Endodermal cell (in vitro differentiated cells): ENCODE results near the gene NEDD9. TPM values are rescaled to one million over a fixed set of nuclear protein-coding genes. Genes with fewer than 3 reads are reported as not detected.

ENCODE experiments used
- DNase-seq: peaks from one replicate; pipeline ENCODE4 v3.0.0-alpha.2; 2017
- H3K27ac ChIP-seq: 2 replicates; pipeline ENCODE4 v1.5.1; 2013; ENCODE audit warnings: mild to moderate bottlenecking, low read depth, low read length, moderate library complexity
- H3K27me3 ChIP-seq: 2 replicates; pipeline ENCODE4 v1.6.1; 2013; ENCODE audit warnings: mild to moderate bottlenecking, low read length, moderate library complexity; ENCODE audit not compliant: insufficient read depth, control insufficient read depth, poor library complexity, severe bottlenecking
- H3K36me3 ChIP-seq: 2 replicates; pipeline ENCODE4 v1.7.0; 2013; ENCODE audit warnings: mild to moderate bottlenecking, low read length, moderate library complexity; ENCODE audit not compliant: control insufficient read depth, insufficient read depth
- H3K4me1 ChIP-seq: one replicate; pipeline ENCODE4 v1.7.0; 2013; ENCODE audit warnings: low read length; ENCODE audit not compliant: control insufficient read depth, insufficient read depth
- H3K4me3 ChIP-seq: 2 replicates; pipeline ENCODE4 v1.5.1; 2013; ENCODE audit warnings: mild to moderate bottlenecking, low read length, moderate library complexity
- H3K9ac ChIP-seq: 2 replicates; pipeline ENCODE4 v1.6.1; 2013; ENCODE audit warnings: mild to moderate bottlenecking, low read length, moderate library complexity; ENCODE audit not compliant: poor library complexity, severe bottlenecking; ENCODE audit errors: extremely low read depth
- H3K9me3 ChIP-seq: 2 replicates; pipeline ENCODE4 v1.6.1; 2013; ENCODE audit warnings: mild to moderate bottlenecking, low read length, moderate library complexity; ENCODE audit not compliant: control insufficient read depth
- H3K27ac Mint-ChIP-seq: 2 replicates; pipeline ENCODE4 v1.8.0; 2020; ENCODE audit warnings: mixed read lengths
- H3K27me3 Mint-ChIP-seq: 2 replicates; pipeline ENCODE4 v1.8.0; 2021; ENCODE audit warnings: mild to moderate bottlenecking, mixed read lengths; ENCODE audit not compliant: insufficient read depth
- H3K36me3 Mint-ChIP-seq: 2 replicates; pipeline ENCODE4 v1.8.0; 2020; ENCODE audit warnings: low read depth, mixed read lengths
- H3K4me1 Mint-ChIP-seq: 2 replicates; pipeline ENCODE4 v1.8.0; 2020; ENCODE audit warnings: mixed read lengths
- H3K4me3 Mint-ChIP-seq: 2 replicates; pipeline ENCODE4 v1.8.0; 2020; ENCODE audit warnings: mild to moderate bottlenecking, moderate library complexity, mixed read lengths
- H3K9me3 Mint-ChIP-seq: 2 replicates; pipeline ENCODE4 v1.8.0; 2020; ENCODE audit warnings: mild to moderate bottlenecking, mixed read lengths
- WGBS, 2 experiments: methylation state at CpG; one replicate each; pipeline versions ENCODE4 v1.1.5 to v1.1.7; 2013; ENCODE audit warnings: missing lambda C conversion rate in 2 of 2, mixed read lengths in 1 of 2; ENCODE audit not compliant: insufficient coverage in 1 of 2, insufficient read length in 1 of 2; 5-methylcytosine and 5-hydroxymethylcytosine counted together
- total RNA-seq, 2 donors: library from RNA; stranded (reverse); fragmentation: NEBNext Ultra II Directional in 1 of 2; extraction: Animal tissue kit (Norgen Biotek cat#: 25700) in 1 of 2; gene quantifications; 2 replicates in 1 of 2; 3 replicates in 1 of 2; pipeline ENCODE4 v1.2.1, GENCODE V29; 2021
- TF ChIP-seq, protein P1 (sequence below): fragments of 200-600 bp; sonication (generic); conservative IDR thresholded peaks from 2 replicates; pipeline ENCODE4 v1.5.0; 2021; ENCODE audit warnings: antibody characterized with exemption, mild to moderate bottlenecking

NEDD9 gene
- total RNA-seq, 2 donors from 2014 or later: 1.7 to 7.4 TPM

DNA sequence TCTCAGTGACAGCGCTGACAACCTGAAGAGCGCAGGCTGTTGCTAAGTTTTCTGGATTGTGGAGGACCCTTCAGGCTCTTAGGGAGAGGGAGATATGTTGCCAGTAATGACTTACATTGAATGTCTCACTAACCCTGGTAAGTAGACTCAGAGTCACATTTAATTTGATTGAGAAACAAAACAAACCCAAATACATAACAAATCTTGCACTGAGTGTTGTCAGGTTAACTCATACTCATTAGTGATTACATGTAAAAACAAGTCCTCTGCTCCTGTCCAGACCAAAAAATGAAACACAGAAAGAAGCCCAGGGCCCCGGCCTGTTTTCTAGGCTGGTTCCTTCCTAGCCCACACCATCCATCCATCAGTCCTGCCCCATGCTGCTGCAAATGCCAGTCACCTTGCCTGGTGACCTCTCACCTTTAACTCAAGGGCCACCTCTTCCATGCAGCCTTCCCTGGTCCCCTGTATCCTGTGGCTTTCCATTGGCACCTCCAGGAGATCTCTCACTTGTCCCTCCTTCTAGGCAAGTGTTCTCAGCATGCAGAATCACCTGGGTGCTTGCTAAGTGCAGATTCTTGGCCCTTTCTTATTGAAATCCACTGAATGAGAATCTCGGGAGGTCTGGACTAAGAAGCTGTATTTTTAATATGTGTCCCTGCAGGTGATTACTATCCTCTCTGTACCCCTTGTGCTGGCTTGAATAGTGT is 86.2 kb downstream of the NEDD9 start:
- no peaks in the 10 kb centered on the region for H3K27me3 Mint-ChIP-seq
- WGBS, 2 experiments: 89 to 100% methylated on average over 3 to 4 of the region's 4 CpGs
- no peaks in the 10 kb centered on the region for H3K9me3 ChIP-seq
- H3K27me3 ChIP-seq: no peaks in the 10 kb centered on the region
- TF ChIP-seq, protein P1, sequence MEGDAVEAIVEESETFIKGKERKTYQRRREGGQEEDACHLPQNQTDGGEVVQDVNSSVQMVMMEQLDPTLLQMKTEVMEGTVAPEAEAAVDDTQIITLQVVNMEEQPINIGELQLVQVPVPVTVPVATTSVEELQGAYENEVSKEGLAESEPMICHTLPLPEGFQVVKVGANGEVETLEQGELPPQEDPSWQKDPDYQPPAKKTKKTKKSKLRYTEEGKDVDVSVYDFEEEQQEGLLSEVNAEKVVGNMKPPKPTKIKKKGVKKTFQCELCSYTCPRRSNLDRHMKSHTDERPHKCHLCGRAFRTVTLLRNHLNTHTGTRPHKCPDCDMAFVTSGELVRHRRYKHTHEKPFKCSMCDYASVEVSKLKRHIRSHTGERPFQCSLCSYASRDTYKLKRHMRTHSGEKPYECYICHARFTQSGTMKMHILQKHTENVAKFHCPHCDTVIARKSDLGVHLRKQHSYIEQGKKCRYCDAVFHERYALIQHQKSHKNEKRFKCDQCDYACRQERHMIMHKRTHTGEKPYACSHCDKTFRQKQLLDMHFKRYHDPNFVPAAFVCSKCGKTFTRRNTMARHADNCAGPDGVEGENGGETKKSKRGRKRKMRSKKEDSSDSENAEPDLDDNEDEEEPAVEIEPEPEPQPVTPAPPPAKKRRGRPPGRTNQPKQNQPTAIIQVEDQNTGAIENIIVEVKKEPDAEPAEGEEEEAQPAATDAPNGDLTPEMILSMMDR: no peak
- DNase-seq: peak; percentile 77
- no peak overlapping the region for H3K27ac Mint-ChIP-seq
- peaks cover 15% of the 10 kb centered on the region for H3K4me1 Mint-ChIP-seq
- no peak overlapping the region for H3K27ac ChIP-seq
- no peaks in the 10 kb centered on the region for H3K9me3 Mint-ChIP-seq
- H3K36me3 ChIP-seq: no peaks in the 10 kb centered on the region
- H3K9ac ChIP-seq: no peak overlapping the region
- peaks cover 3% of the 10 kb centered on the region for H3K4me1 ChIP-seq
- no peaks in the 10 kb centered on the region for H3K36me3 Mint-ChIP-seq
- H3K4me3 Mint-ChIP-seq: no peak overlapping the region
- H3K4me3 ChIP-seq: no peak overlapping the region

DNA sequence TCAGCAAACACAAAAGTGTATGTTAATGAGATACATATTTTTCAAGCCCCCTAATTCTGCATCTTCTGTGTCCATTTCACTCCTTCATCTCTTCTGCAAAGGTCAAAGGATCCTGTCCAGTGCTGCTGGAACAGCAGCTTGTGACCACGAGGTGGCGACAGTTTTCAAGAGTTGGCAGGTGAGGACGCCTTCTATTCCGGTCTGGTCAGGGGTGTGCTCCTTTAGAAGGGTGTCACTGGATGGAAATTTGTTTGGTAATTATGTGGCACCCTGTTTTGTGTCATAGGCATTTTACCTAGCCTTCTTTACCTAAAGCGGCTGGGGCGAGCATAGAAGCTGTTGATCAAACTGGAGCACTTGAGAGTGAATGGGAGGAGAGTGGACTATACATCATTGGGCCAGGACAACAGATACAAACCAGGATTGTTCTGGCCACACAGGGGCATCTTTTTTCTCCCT is 88.0 kb downstream of the NEDD9 start:
- no peaks in the 10 kb centered on the region for H3K9me3 ChIP-seq
- DNase-seq: peak; percentile 92
- no peak overlapping the region for H3K4me3 ChIP-seq
- Mint-ChIP-seq H3K9me3 (no peaks in the 10 kb centered on the region), H3K27me3 (no peaks in the 10 kb centered on the region), H3K4me3 (no peak overlapping the region), H3K27ac (no peak overlapping the region), H3K36me3 (no peaks in the 10 kb centered on the region), H3K4me1 (peaks cover 11% of the 10 kb centered on the region)
- H3K4me1 ChIP-seq: no peaks in the 10 kb centered on the region
- WGBS, 2 experiments: 35 to 38% methylated on average over 5 to 6 of the region's 6 CpGs
- H3K36me3 ChIP-seq: no peaks in the 10 kb centered on the region
- H3K27me3 ChIP-seq: no peaks in the 10 kb centered on the region
- TF ChIP-seq, protein P1: peak; percentile 96
- H3K9ac ChIP-seq: no peak overlapping the region
- H3K27ac ChIP-seq: no peak overlapping the region

DNA sequence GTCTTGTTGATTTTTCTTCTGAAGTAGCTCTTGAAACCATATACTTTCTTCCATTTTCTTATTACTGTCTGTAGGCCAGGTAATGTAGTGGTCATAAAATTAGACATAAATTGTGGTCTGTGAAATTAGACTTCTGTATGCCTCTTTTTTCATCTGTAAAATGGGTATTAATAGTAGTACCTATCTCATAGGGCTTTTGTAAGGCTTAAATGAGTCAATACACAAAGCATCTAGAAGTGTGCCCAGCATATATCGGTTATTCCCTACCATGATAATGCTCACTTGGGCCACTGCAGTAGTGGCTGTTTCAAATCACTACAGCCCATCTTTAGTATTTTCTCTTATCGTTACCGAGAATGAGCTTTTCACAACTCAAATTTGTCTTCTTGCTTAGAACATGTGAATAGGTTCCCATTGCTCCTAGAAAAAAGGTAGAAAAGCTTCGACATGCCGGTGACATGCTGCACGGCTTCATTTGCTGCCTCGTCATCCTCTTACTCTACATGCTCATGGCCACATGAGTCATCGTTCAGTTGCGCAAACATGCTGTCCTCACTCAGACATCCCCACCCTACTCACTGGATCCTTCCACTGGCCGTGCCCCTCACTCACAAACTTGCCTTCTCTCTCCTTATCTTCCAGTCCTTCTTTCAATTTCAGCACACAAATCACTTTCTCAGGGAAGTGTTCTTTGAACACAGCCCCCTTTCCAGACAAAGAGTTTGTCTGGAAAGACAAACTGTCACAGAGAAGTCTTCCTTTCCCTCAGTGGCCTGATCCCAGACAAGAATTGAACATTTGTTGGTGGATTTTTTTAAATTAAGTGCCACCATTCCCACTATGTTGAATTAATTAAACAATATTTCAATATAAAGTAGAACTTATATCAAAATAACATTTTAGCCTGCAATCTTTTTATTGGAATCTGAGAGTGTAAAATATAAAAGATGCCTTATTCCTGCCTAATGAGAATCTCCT is 88.8 kb downstream of the NEDD9 start:
- Histone ChIP-seq H3K27me3 (no peaks in the 10 kb centered on the region), H3K27ac (no peak overlapping the region), H3K36me3 (no peaks in the 10 kb centered on the region), H3K4me1 (no peaks in the 10 kb centered on the region), H3K9me3 (no peaks in the 10 kb centered on the region), H3K4me3 (no peak overlapping the region), H3K9ac (no peak overlapping the region)
- TF ChIP-seq, protein P1: no peak
- no peaks in the 10 kb centered on the region for H3K9me3 Mint-ChIP-seq
- no peak overlapping the region for H3K27ac Mint-ChIP-seq
- peaks cover 15% of the 10 kb centered on the region for H3K4me1 Mint-ChIP-seq
- no peaks in the 10 kb centered on the region for H3K27me3 Mint-ChIP-seq
- H3K36me3 Mint-ChIP-seq: no peaks in the 10 kb centered on the region
- DNase-seq: no peak
- WGBS, 2 experiments: 88 to 96% methylated on average over 9 to 10 of the region's 10 CpGs
- H3K4me3 Mint-ChIP-seq: no peak overlapping the region
